ENCODE results near the gene MEGF11.

The MEGF11 gene

DNA sequence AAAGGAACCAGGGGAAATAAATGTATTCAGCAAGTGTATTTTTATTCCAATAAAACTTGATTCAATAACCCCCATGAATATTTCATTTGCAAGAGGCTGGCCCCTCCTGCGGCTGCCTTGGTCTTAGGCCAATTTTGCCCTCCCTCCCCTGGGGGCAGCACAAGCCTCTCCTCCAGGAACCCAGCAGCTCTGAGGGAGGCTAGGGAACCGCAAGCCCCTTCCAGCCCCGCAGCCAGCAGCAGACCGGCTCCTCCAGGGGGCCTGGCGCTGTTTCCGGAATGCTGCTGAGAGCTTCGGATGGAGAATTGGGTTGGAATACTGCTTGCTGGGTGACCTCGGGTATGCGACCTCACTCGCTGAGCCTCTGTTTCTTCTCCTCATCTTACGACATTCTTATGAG lies 234.2 kb downstream of the MEGF11 start:
- no peak for ATAC-seq
- no peak for TF ChIP-seq TCF4 (CRISPR knock-in tag; IDR thresholded peaks at IDR 0.05; ENCODE audit: borderline replicate concordance)
- TF ChIP-seq RARB (CRISPR knock-in tag; IDR thresholded peaks at IDR 0.05), result no peak
- TF ChIP-seq, protein P1, sequence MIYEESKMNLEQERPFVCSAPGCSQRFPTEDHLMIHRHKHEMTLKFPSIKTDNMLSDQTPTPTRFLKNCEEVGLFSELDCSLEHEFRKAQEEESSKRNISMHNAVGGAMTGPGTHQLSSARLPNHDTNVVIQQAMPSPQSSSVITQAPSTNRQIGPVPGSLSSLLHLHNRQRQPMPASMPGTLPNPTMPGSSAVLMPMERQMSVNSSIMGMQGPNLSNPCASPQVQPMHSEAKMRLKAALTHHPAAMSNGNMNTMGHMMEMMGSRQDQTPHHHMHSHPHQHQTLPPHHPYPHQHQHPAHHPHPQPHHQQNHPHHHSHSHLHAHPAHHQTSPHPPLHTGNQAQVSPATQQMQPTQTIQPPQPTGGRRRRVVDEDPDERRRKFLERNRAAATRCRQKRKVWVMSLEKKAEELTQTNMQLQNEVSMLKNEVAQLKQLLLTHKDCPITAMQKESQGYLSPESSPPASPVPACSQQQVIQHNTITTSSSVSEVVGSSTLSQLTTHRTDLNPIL (CRISPR knock-in tag; IDR thresholded peaks at IDR 0.05; ENCODE audit: low read depth), result no peak
- no peak for TF ChIP-seq ZNF8 (CRISPR knock-in tag; IDR thresholded peaks at IDR 0.05)
- no peak for TF ChIP-seq ZNF70 (CRISPR knock-in tag; IDR thresholded peaks at IDR 0.05)
- no peak for TF ChIP-seq ESRRG (CRISPR knock-in tag; IDR thresholded peaks at IDR 0.05)
- no peak for TF ChIP-seq ZNF565 (CRISPR knock-in tag; conservative IDR thresholded peaks at IDR 0.05; ENCODE audit: low read depth)
- no peak for TF ChIP-seq ZFP30 (CRISPR knock-in tag; IDR thresholded peaks at IDR 0.05)
- TF ChIP-seq TOX (CRISPR knock-in tag; IDR thresholded peaks at IDR 0.05; ENCODE audit: borderline replicate concordance), result no peak
- TF ChIP-seq OSR1 (CRISPR knock-in tag; IDR thresholded peaks at IDR 0.05), result no peak

DNA sequence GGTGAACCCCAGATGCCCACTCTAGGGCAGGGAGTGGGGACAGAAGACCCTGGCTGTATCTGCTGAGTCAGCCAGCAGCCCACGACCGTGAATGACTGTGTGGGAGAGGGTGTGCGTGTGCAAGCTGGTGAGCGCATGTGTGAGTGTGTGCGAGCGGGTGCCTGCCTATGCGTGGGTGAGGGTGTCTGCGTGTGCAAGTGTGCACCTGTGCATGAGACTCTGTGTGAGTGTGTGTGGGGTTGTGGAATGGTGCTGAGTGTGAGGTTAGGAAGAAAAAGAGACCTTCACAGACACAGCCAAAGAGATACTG lies 235.1 kb downstream of the MEGF11 start:
- ATAC-seq, result no peak
- TF ChIP-seq OSR1 (CRISPR knock-in tag; IDR thresholded peaks at IDR 0.05) (no peak), PPARA (CRISPR knock-in tag; IDR thresholded peaks at IDR 0.05; ENCODE audit: borderline replicate concordance) (no peak), BACH2 (CRISPR knock-in tag; IDR thresholded peaks at IDR 0.05; ENCODE audit: borderline replicate concordance) (no peak), ARNTL (CRISPR knock-in tag; IDR thresholded peaks at IDR 0.05; ENCODE audit: borderline replicate concordance, low read depth) (no peak), SNAI2 (CRISPR knock-in tag; IDR thresholded peaks at IDR 0.05) (no peak), ZC3H10 (CRISPR knock-in tag; IDR thresholded peaks at IDR 0.05) (no peak), RARB (CRISPR knock-in tag; IDR thresholded peaks at IDR 0.05) (no peak), CSDC2 (CRISPR knock-in tag; IDR thresholded peaks at IDR 0.05) (no peak), ZFP3 (CRISPR knock-in tag; IDR thresholded peaks at IDR 0.05) (no peak), ESRRG (CRISPR knock-in tag; IDR thresholded peaks at IDR 0.05) (no peak), ZNF8 (CRISPR knock-in tag; IDR thresholded peaks at IDR 0.05) (no peak), GLIS3 (CRISPR knock-in tag; IDR thresholded peaks at IDR 0.05) (no peak), ISL1 (CRISPR knock-in tag; IDR thresholded peaks at IDR 0.05) (no peak), TOX (CRISPR knock-in tag; IDR thresholded peaks at IDR 0.05; ENCODE audit: borderline replicate concordance) (no peak), ZFP30 (CRISPR knock-in tag; IDR thresholded peaks at IDR 0.05) (no peak), TCF4 (CRISPR knock-in tag; IDR thresholded peaks at IDR 0.05; ENCODE audit: borderline replicate concordance) (no peak)
- TF ChIP-seq, protein P2, sequence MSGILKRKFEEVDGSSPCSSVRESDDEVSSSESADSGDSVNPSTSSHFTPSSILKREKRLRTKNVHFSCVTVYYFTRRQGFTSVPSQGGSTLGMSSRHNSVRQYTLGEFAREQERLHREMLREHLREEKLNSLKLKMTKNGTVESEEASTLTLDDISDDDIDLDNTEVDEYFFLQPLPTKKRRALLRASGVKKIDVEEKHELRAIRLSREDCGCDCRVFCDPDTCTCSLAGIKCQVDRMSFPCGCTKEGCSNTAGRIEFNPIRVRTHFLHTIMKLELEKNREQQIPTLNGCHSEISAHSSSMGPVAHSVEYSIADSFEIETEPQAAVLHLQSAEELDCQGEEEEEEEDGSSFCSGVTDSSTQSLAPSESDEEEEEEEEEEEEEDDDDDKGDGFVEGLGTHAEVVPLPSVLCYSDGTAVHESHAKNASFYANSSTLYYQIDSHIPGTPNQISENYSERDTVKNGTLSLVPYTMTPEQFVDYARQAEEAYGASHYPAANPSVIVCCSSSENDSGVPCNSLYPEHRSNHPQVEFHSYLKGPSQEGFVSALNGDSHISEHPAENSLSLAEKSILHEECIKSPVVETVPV (CRISPR knock-in tag; IDR thresholded peaks at IDR 0.05), result no peak
- TF ChIP-seq, protein P3, sequence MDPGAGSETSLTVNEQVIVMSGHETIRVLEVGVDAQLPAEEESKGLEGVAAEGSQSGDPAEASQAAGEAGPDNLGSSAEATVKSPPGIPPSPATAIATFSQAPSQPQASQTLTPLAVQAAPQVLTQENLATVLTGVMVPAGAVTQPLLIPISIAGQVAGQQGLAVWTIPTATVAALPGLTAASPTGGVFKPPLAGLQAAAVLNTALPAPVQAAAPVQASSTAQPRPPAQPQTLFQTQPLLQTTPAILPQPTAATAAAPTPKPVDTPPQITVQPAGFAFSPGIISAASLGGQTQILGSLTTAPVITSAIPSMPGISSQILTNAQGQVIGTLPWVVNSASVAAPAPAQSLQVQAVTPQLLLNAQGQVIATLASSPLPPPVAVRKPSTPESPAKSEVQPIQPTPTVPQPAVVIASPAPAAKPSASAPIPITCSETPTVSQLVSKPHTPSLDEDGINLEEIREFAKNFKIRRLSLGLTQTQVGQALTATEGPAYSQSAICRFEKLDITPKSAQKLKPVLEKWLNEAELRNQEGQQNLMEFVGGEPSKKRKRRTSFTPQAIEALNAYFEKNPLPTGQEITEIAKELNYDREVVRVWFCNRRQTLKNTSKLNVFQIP (CRISPR knock-in tag; IDR thresholded peaks at IDR 0.05; ENCODE audit: borderline replicate concordance, low read depth), result no peak
- TF ChIP-seq, protein P4, sequence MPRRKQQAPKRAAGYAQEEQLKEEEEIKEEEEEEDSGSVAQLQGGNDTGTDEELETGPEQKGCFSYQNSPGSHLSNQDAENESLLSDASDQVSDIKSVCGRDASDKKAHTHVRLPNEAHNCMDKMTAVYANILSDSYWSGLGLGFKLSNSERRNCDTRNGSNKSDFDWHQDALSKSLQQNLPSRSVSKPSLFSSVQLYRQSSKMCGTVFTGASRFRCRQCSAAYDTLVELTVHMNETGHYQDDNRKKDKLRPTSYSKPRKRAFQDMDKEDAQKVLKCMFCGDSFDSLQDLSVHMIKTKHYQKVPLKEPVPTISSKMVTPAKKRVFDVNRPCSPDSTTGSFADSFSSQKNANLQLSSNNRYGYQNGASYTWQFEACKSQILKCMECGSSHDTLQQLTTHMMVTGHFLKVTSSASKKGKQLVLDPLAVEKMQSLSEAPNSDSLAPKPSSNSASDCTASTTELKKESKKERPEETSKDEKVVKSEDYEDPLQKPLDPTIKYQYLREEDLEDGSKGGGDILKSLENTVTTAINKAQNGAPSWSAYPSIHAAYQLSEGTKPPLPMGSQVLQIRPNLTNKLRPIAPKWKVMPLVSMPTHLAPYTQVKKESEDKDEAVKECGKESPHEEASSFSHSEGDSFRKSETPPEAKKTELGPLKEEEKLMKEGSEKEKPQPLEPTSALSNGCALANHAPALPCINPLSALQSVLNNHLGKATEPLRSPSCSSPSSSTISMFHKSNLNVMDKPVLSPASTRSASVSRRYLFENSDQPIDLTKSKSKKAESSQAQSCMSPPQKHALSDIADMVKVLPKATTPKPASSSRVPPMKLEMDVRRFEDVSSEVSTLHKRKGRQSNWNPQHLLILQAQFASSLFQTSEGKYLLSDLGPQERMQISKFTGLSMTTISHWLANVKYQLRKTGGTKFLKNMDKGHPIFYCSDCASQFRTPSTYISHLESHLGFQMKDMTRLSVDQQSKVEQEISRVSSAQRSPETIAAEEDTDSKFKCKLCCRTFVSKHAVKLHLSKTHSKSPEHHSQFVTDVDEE (CRISPR knock-in tag; IDR thresholded peaks at IDR 0.05), result no peak
- TF ChIP-seq, protein P1 (CRISPR knock-in tag; IDR thresholded peaks at IDR 0.05; ENCODE audit: low read depth), result no peak

DNA sequence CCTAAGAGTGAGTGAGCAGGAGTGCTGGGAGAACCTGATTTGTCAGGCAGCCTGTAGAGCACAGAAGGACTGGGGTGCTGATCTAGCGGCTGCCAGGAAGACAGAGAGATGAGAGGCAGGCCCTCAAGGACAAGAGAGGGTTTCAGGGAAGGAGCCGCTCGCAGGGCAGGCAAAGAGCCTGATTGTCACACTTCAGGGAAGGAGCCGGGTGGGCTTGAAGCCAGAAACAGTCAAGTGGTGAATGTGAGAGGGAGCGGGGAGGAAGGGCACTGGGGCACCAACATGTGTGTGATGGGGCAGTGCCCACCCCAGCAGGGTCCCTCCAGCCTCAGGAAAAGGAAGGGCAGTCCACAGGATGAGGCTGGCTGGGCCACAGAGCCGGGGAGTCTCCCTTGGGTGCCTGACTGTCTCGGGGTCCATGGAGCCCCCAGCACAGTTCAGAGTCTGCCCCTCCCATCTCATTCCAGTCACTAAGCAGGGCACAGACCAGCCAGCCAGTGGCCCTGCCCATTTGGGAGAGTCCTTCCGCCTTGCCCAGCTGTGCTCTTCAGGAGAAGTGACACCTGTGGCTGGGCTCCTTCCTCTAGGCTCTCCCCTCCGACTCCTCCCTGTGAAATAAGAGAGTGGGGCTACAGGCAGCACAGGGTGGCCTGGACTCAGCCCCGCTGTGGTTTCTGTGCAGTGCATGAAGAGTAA lies 235.6 kb downstream of the MEGF11 start:
- TF ChIP-seq ZC3H10 (CRISPR knock-in tag; IDR thresholded peaks at IDR 0.05) (no peak), OSR1 (CRISPR knock-in tag; IDR thresholded peaks at IDR 0.05) (no peak), ISL1 (CRISPR knock-in tag; IDR thresholded peaks at IDR 0.05) (no peak), SNAI2 (CRISPR knock-in tag; IDR thresholded peaks at IDR 0.05) (no peak)
- TF ChIP-seq, protein P2 (CRISPR knock-in tag; IDR thresholded peaks at IDR 0.05), result no peak
- TF ChIP-seq, protein P4 (CRISPR knock-in tag; IDR thresholded peaks at IDR 0.05), result no peak
- no peak for ATAC-seq
